ENCODE results near the gene HIVEP3. TPM values are rescaled to one million over a fixed set of nuclear protein-coding genes. Genes with fewer than 3 reads are reported as not detected.

HIVEP3 gene
- total and polyA plus RNA-seq, 7 donors, result 0.70 to 3.4 (median 2.1) TPM

DNA sequence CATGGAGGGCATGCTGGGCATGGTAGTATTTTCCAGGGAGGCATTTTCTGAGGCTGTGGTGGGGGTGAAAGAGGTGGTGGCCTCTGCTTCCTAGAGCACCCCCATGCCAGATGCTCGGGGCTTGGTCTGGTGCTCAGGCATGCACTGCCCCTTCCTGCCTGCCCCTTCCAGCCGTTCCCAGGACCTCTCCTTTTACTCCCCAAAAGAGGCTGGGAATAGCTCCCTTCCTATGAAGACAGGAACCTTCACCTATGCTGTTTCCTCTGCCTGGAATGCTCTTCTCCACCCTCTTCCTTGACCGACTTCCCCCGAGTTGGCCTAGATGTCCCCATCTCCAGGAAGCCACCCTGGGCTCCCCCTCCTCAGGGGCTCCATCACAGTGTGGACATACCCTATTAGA, 443.4 kb downstream of the HIVEP3 start:
- TF ChIP-seq, protein P1, sequence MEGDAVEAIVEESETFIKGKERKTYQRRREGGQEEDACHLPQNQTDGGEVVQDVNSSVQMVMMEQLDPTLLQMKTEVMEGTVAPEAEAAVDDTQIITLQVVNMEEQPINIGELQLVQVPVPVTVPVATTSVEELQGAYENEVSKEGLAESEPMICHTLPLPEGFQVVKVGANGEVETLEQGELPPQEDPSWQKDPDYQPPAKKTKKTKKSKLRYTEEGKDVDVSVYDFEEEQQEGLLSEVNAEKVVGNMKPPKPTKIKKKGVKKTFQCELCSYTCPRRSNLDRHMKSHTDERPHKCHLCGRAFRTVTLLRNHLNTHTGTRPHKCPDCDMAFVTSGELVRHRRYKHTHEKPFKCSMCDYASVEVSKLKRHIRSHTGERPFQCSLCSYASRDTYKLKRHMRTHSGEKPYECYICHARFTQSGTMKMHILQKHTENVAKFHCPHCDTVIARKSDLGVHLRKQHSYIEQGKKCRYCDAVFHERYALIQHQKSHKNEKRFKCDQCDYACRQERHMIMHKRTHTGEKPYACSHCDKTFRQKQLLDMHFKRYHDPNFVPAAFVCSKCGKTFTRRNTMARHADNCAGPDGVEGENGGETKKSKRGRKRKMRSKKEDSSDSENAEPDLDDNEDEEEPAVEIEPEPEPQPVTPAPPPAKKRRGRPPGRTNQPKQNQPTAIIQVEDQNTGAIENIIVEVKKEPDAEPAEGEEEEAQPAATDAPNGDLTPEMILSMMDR (IDR thresholded peaks at IDR 0.05), result no peak
- Histone ChIP-seq H3K4me3 (no peak overlapping the region), H3K9me3 (no peaks in the 10 kb centered on the region), H3K27me3 (ENCODE audit: insufficient read depth in 3 of 3, low read length in 2 of 3) (no peaks in the 10 kb centered on the region), H3K27ac (peak overlapping the region; percentile 48), H3K4me1 (peaks cover 37% of the 10 kb centered on the region), H3K36me3 (ENCODE audit: insufficient read depth in 1 of 2, low read depth in 1 of 2) (no peaks in the 10 kb centered on the region)
- intact Hi-C loops (cut with DNase I), result no loop called here
- ATAC-seq (no peak), DNase-seq (no peak)
- 68 to 83% (median 71%) methylated on average over 4 of the region's 4 CpGs for WGBS, 3 donors

DNA sequence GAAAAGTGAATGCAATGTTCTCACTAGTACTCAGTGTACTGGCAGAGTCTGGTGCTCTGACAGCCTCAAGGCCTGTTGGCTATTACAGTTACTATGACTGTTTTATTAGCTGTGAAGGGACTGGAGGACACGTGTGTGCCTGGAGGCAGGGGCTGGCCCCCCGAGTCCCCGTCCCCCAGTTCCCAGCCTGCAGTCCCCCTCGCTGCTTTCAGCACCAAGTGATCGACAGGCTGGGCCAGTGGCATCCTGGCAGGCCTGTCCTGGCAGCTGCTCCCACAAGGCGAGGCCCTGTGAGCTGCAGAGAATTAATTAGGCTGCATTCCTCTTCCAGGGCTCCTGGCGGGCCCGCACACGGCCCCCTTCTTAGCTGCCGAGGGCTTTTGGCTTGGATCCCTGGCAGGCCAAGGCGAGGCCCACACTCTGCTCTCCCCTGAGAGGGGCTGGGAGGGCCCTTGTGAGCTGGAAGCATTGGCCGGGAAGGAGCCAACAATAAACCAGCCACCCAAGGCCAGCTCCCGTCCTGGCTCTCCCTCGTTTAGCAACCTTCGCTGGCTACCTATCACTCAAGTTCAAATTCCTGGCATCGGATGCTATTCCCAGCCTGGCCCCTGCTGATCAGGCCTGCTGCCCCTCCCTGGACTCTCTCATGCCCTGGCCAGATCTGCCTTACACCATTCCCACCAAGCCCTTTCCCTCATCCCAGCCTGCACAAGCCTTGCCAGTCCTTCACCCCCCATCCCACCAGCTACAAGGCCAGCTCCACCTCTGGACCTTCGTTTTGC, 444.0 kb downstream of the HIVEP3 start:
- peak; percentile 31 to 76 (median 56) for ATAC-seq
- intact Hi-C loops (cut with DNase I), result no loop called here
- H3K27me3 ChIP-seq (ENCODE audit: insufficient read depth in 3 of 3, low read length in 2 of 3), result no peaks in the 10 kb centered on the region

DNA sequence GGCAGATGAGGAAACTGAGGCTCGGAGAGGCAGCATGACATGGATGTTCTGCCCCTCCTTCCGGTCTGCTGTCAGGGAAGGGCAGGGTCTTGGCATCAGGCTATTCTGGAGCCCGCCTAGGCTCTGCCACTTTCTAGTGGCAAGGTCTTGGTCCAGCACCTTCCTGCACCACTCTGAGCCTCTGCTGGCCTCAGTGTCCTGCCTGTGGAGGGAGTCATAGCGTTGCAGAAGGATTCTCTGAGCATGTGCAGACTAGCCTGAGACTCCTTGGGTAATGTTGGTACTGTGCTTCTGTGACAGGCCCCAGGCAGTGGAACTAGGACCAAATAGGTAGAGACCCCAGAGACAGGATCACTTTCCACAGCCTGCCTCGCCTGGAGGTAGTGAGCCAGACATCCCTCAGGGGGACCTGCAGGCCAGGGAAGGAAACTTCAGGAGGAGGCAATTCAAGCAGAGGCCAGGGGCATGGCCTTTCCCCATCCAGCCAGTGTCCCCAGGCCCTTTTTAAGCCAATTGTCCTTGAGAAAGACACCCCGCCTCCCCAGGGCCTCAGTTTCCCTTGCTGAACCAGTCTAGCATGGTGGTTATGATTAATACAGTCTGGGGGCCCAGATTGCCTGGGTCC, 444.9 kb downstream of the HIVEP3 start:
- ATAC-seq (no peak), DNase-seq (no peak)
- intact Hi-C loops (cut with DNase I), result no loop called here
- TF ChIP-seq, protein P1 (IDR thresholded peaks at IDR 0.05), result no peak
- 91 to 95% (median 92%) methylated on average over 6 of the region's 6 CpGs for WGBS, 3 donors
- no peaks in the 10 kb centered on the region for H3K9me3 ChIP-seq
- H3K27ac ChIP-seq, result peak overlapping the region; percentile 48
- no peaks in the 10 kb centered on the region for H3K27me3 ChIP-seq (ENCODE audit: insufficient read depth in 3 of 3, low read length in 2 of 3)
- H3K36me3 ChIP-seq (ENCODE audit: insufficient read depth in 1 of 2, low read depth in 1 of 2), result no peaks in the 10 kb centered on the region
- H3K4me3 ChIP-seq, result no peak overlapping the region
- H3K4me1 ChIP-seq, result peaks cover 30% of the 10 kb centered on the region

More for the DNA sequence above, 444.0 kb downstream of the HIVEP3 start:
- DNase-seq, result no peak
- WGBS, 3 donors, result 20 to 28% (median 26%) methylated on average over 17 of the region's 17 CpGs
- Histone ChIP-seq H3K36me3 (ENCODE audit: insufficient read depth in 1 of 2, low read depth in 1 of 2) (no peaks in the 10 kb centered on the region), H3K4me1 (peaks cover 37% of the 10 kb centered on the region), H3K27ac (peak overlapping the region; percentile 48), H3K4me3 (no peak overlapping the region), H3K9me3 (no peaks in the 10 kb centered on the region)
- TF ChIP-seq, protein P1 (IDR thresholded peaks at IDR 0.05), result no peak

DNA sequence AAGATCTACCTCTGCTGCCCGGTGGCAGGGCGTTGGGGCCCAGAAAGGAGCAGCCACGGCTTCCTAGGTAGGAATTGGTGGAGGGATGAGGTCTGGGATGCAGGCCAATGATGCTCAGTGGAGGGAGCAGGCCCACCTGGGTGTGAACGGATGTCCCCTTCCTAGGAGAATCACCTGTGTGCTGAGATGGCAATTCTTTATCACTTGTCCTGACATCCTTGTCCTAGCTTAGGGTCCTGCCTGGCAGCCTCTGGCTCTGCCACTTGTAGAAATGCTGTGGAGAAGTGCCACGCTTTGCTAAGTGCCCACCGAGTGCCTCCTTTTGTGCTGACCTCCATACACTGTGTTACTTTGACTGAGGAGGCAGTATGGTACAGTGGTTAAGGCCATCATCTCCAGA, 447.1 kb downstream of the HIVEP3 start:
- intact Hi-C loops (cut with DNase I), result no loop called here
- Histone ChIP-seq H3K4me1 (peaks cover 19% of the 10 kb centered on the region), H3K4me3 (no peak overlapping the region), H3K9me3 (no peaks in the 10 kb centered on the region), H3K27me3 (ENCODE audit: insufficient read depth in 3 of 3, low read length in 2 of 3) (no peaks in the 10 kb centered on the region), H3K27ac (no peak overlapping the region), H3K36me3 (ENCODE audit: insufficient read depth in 1 of 2, low read depth in 1 of 2) (no peaks in the 10 kb centered on the region)
- TF ChIP-seq, protein P1 (IDR thresholded peaks at IDR 0.05), result no peak
- DNase-seq, result no peak
- ATAC-seq, result no peak
- 88 to 92% (median 92%) methylated on average over 6 of the region's 6 CpGs for WGBS, 3 donors
